Vagina (tissue), 2 donors: ENCODE data around the gene RSPH3.

ENCODE experiments used
- CTCF ChIP-seq, 3 experiments: fragments of 450-650 bp in 2 of 3; fragments of 200-600 bp in 1 of 3; sonication (generic) in 1 of 3; IDR thresholded peaks; one replicate each; pipeline ENCODE4 v1.5.1; 2017 to 2019; ENCODE audit warnings: antibody characterized with exemption in 3 of 3, mild to moderate bottlenecking in 2 of 3, moderate library complexity in 2 of 3
- POLR2AphosphoS5 ChIP-seq, 2 donors: sonication (generic); formaldehyde crosslinking; IDR thresholded peaks; one replicate each; pipeline ENCODE4 v1.9.0; 2017; ENCODE audit warnings: antibody characterized with exemption in 2 of 2, mild to moderate bottlenecking in 2 of 2, low read depth in 1 of 2; ENCODE audit not compliant: insufficient read depth in 1 of 2

- TF ChIP-seq CTCF (IDR thresholded peaks at IDR 0.05) (no peak), POLR2AphosphoS5 (IDR thresholded peaks at IDR 0.05; ENCODE audit: insufficient read depth in 1 of 2, low read depth in 1 of 2) (no peak)
Measured at GRCh38 chr6:159005436-159005835, 5.4 kb upstream of the RSPH3 start.
